NCI-H2081 treated with DMSO at 0.1 percent for 48 hours (cell line): ENCODE measurements around the gene WFDC12.

ENCODE experiments used
- DNase-seq: peaks from one replicate; lab custom pipeline; 2025; lab: John Stamatoyannopoulos, UW

The WFDC12 gene

GRCh38 chr20:45115386-45115774 lies 8.9 kb downstream of the WFDC12 start:
- DNase-seq, result no peak

- DNase-seq, result no peak
Observed at GRCh38 chr20:45114465-45115385, 9.5 kb downstream of the WFDC12 start, which contains the start of gene WFDC5. WFDC5 (minus strand) TSS chr20:45115174; CDS start chr20:45115083, 91 bp downstream.

GRCh38 chr20:45113865-45114264 lies 10.4 kb downstream of the WFDC12 start:
- no peak for DNase-seq

GRCh38 chr20:45112754-45113153 lies 11.5 kb downstream of the WFDC12 start:
- DNase-seq, result no peak

- no peak for DNase-seq
Observed at GRCh38 chr20:45111799-45112471, 12.3 kb downstream of the WFDC12 start.

GRCh38 chr20:45111285-45111684 lies 13.0 kb downstream of the WFDC12 start:
- no peak for DNase-seq

- no peak for DNase-seq
Observed at GRCh38 chr20:45110301-45110700, 14.0 kb downstream of the WFDC12 start.

GRCh38 chr20:45109634-45110033 lies 14.6 kb downstream of the WFDC12 start:
- no peak for DNase-seq

- no peak for DNase-seq
Observed at GRCh38 chr20:45105317-45105716, 18.9 kb downstream of the WFDC12 start.

- no peak for DNase-seq
Observed at GRCh38 chr20:45104786-45105185, 19.5 kb downstream of the WFDC12 start.

GRCh38 chr20:45103072-45103471 lies 21.2 kb downstream of the WFDC12 start:
- no peak for DNase-seq

- DNase-seq, result no peak
Observed at GRCh38 chr20:45101333-45101850, 22.9 kb downstream of the WFDC12 start.

GRCh38 chr20:45100563-45101245 lies 23.6 kb downstream of the WFDC12 start, which contains the start of gene KCNS1:
KCNS1 (minus strand) TSS chr20:45101127; CDS start chr20:45099236, 1,891 bp downstream.
- no peak for DNase-seq

- no peak for DNase-seq
Observed at GRCh38 chr20:45098103-45098773, 26.0 kb downstream of the WFDC12 start.

- DNase-seq, result no peak
Observed at GRCh38 chr20:45097485-45098102, 26.7 kb downstream of the WFDC12 start.

- DNase-seq, result no peak
Observed at GRCh38 chr20:45096781-45097180, 27.5 kb downstream of the WFDC12 start.

- DNase-seq, result no peak
Observed at GRCh38 chr20:45095805-45096238, 28.4 kb downstream of the WFDC12 start.

- no peak for DNase-seq
Observed at GRCh38 chr20:45094864-45095574, 29.2 kb downstream of the WFDC12 start.

- DNase-seq, result no peak
Observed at GRCh38 chr20:45094201-45094600, 30.1 kb downstream of the WFDC12 start.

- no peak for DNase-seq
Observed at GRCh38 chr20:45092898-45093297, 31.4 kb downstream of the WFDC12 start.
